RWPE1 (cell line): ENCODE data around the gene DYNLRB2.

Experiments
- CTCF ChIA-PET: fragments of 350-600 bp; sonication (Branson Sonifier 250); formaldehyde crosslinking; extraction: SDS; loops from one replicate; lab custom pipeline; 2021; lab: Yijun Ruan, JAX
- POLR2A ChIA-PET: fragments of 400-600 bp; formaldehyde crosslinking; extraction: SDS; loops from one replicate; lab custom pipeline; 2020; ENCODE audit warnings: antibody characterized with exemption; ENCODE audit not compliant: low non-redundant PET; lab: Yijun Ruan, JAX
- DNase-seq: peaks from one replicate; pipeline ENCODE4 v3.0.0; 2012; ENCODE audit warnings: low spot score
- H3K27ac ChIP-seq: fragments of 450-650 bp; 2 replicates; pipeline ENCODE4 v1.5.1; 2017
- CTCF ChIP-seq: fragments of 450-650 bp; conservative IDR thresholded peaks from 2 replicates; pipeline ENCODE4 v1.5.1; 2017; ENCODE audit warnings: low read depth, mild to moderate bottlenecking

The DYNLRB2 gene

GRCh38 chr16:80525420-80525819, 15.4 kb upstream of the DYNLRB2 start:
- no peak overlapping the region for H3K27ac ChIP-seq
- TF ChIP-seq CTCF = no peak
- ChIA-PET POLR2A (no interaction called here), CTCF (interaction anchor here (0.6 to 1.3 kb wide), 3 partner anchors 77 to 1684 kb away, joined by 3 to 4 read pairs (median 3); no protein-coding TSS in a partner anchor)
- DNase-seq = no peak

- ChIA-PET CTCF (interaction anchor here (0.6 to 1.3 kb wide), 9 partner anchors 16 to 1256 kb away, joined by 3 to 4 read pairs (median 3); no protein-coding TSS in a partner anchor), POLR2A (no interaction called here)
- peak; percentile 79 for TF ChIP-seq CTCF
- H3K27ac ChIP-seq = no peak overlapping the region
- DNase-seq = peak; percentile 52
These were observed 14.3 kb upstream of the DYNLRB2 start for GRCh38 chr16:80526418-80527061.

- POLR2A ChIA-PET = no interaction called here
- CTCF ChIA-PET = interaction anchor here (0.5 to 1.0 kb wide), 5 partner anchors 30 to 1539 kb away, joined by 3 read pairs; no protein-coding TSS in a partner anchor
- no peak for TF ChIP-seq CTCF
- no peak for DNase-seq
- H3K27ac ChIP-seq = no peak overlapping the region
These were observed 13.5 kb upstream of the DYNLRB2 start for GRCh38 chr16:80527297-80527696.

- POLR2A ChIA-PET = no interaction called here
- no peak overlapping the region for H3K27ac ChIP-seq
- CTCF ChIA-PET = no interaction called here
- DNase-seq = no peak
- no peak for TF ChIP-seq CTCF
These were observed 10.3 kb upstream of the DYNLRB2 start for GRCh38 chr16:80530479-80530878.

- H3K27ac ChIP-seq = no peak overlapping the region
- CTCF ChIA-PET = no interaction called here
- DNase-seq = no peak
- POLR2A ChIA-PET = no interaction called here
- no peak for TF ChIP-seq CTCF
These were observed 4.6 kb upstream of the DYNLRB2 start for GRCh38 chr16:80536238-80536637.

GRCh38 chr16:80541306-80541694, 507 bp downstream of the DYNLRB2 start:
- no peak overlapping the region for H3K27ac ChIP-seq
- POLR2A ChIA-PET = no interaction called here
- CTCF ChIA-PET = interaction anchor here (0.6 to 0.7 kb wide), 2 partner anchors 42 to 828 kb away, joined by 3 read pairs; no protein-coding TSS in a partner anchor

More at GRCh38 chr16:80541306-80541694, 507 bp downstream of the DYNLRB2 start:
- no peak for DNase-seq
- TF ChIP-seq CTCF = no peak
